ENCODE results near the gene RIMOC1. TPM values are rescaled to one million over a fixed set of nuclear protein-coding genes. Genes with fewer than 3 reads are reported as not detected.

RIMOC1 gene, protein sequence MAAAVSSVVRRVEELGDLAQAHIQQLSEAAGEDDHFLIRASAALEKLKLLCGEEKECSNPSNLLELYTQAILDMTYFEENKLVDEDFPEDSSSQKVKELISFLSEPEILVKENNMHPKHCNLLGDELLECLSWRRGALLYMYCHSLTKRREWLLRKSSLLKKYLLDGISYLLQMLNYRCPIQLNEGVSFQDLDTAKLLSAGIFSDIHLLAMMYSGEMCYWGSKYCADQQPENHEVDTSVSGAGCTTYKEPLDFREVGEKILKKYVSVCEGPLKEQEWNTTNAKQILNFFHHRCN
- 8.9 and 10.7 TPM in 2 replicates for total RNA-seq

DNA sequence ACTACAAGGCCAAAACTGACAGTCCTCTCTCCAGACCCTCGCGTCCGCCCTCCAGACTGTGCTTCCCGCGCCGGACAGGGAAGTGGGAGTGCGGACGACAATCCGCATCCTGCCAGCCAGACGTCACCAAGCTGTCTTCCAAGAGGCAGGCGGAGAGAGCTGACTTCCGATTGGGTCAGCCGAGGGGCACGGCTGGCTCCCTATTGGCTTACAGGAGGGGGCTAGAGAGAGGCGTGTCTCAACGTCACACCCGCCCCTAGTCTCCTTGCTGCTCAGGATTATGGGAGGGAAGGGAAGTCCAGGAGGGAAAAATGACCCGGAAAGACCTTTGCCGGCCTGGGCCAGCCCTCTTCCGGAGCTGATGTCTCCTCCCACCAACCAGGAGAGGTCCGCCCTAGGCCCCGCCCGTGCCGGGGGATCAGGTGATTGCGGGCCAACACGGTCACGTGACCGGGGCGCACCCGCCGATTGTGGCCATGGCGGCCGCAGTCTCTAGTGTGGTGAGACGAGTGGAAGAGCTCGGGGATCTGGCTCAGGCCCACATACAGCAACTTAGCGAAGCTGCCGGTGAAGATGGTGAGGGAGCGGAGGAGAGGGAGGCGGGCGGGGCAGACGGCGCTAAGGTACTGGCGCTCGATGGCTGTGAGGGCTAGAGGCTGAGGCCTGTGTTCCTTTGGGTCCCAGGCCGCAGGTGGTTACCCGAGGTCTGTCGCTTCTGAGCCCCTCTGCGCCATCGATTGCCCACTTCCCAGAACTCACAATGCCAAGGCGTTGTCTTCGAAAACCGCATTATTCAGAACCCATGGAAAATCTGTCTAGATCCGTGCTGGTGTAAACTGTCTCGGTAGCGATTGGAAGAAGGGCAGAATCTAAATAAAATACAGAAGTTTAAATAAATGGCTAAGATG lies at the start of gene RIMOC1:
Gene RIMOC1, plus strand, starts transcription at position 453 of the 908 bp plus-strand sequence. Its CDS starts 24 bp downstream, at position 477.
- peak; percentile 99 to 100 for DNase-seq (ENCODE audit: low read depth in 2 of 2)

DNA sequence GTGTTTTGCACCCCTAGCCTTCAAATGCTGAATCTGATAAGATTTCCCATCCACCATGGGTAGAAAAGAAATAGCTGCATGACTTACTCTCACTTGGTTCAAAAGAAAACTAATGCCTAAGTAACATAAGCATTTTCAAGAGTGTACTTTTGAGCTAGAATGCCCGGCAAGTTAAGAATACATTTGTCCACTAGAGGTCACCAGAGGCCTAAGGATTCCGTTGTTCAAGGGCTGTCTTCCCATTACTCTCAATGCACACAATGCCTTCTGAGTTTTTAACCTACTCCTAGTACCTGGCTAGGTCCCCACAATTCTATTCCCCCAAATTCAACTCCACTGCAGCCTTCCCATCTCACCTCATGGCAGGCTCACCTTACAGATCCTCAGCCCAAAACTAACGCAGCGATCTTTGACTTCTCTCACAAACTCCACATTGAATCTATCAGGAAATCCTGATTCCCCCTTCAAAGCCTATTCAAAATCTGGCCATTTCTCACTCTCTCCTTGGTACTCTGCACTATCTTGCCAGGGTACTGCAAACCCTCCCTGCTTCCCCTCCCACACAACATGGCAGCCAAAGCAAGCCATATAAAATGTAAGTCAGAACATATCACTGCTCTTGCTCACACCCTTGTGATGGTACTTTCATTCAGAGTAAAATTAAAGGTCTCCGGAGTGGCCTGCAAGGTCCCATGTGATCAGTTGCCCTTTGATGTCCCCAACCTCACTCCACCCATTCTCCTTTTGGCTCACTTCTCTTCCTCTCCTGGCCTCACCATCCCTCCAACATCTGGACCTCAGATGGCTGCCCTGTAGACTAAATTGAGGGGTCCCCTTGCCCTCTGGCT lies 47.3 kb upstream of the RIMOC1 start:
- peak; percentile 76 to 82 for DNase-seq (ENCODE audit: low read depth in 2 of 2)

DNA sequence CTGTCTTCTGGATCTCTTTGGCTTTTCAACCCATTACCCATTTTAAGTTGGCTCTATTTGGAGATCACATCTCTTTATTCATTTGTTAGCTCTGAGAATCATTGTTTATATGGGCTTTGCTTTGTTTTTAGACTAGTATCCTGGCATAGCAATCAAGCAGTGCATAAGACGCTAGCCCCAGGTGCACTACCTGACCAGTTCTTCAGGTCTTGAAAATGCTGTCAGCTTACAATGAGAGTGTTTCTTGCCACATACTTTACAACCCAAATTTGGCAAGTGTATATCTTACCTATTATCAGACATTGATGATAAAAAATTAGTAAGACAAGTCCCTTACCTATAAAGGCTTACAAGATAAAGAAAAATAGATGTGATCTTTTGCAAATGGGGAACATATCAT lies 46.2 kb upstream of the RIMOC1 start:
- DNase-seq (ENCODE audit: low read depth in 2 of 2): no peak

DNA sequence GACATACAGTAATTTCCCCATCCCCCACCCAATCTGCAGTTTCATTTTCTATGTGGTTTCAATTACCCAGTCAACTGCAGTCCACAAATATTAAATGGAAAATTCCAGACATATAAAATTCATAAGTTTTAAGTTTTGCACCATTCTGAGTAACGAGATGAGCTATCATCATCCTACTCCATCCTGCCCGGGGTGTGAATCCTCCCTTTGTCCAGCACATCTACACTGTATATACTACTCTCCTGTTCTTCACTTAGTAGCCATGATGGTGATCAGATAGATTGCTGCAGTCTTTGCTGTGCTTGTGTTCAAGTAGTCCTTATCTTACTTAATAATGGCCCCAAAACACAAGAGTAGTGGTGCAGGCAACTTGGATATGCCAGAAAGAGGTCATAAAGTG lies 45.3 kb upstream of the RIMOC1 start:
- no peak for DNase-seq (ENCODE audit: low read depth in 2 of 2)

DNA sequence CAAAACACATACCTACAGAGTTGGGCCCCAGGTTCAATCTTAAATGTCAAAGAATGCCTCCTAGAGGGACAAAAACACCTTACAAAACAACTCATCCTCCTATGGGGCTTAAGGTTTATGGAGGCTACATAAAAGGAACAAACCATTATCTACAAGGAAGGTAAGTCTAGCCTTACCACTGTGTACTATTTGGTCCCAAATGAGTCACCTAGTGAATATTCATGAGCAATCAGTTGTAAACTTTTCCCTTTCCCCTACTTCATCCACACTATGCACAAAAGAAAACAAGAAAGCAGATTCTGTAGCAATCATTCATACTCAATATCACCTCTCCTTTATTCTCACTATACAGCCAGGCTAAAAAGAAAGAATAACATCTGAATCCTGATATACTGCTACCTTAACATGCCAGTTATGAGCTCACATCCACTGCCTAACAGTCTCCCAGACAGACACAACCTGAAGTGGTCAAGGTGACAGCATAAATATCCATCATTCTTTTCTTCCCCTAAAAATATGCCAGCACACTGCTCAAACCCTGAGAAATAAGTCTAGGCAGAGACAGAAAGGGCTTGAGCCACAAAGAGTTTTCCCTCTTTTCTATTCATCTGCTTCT lies 40.2 kb upstream of the RIMOC1 start:
- no peak for DNase-seq (ENCODE audit: low read depth in 2 of 2)

DNA sequence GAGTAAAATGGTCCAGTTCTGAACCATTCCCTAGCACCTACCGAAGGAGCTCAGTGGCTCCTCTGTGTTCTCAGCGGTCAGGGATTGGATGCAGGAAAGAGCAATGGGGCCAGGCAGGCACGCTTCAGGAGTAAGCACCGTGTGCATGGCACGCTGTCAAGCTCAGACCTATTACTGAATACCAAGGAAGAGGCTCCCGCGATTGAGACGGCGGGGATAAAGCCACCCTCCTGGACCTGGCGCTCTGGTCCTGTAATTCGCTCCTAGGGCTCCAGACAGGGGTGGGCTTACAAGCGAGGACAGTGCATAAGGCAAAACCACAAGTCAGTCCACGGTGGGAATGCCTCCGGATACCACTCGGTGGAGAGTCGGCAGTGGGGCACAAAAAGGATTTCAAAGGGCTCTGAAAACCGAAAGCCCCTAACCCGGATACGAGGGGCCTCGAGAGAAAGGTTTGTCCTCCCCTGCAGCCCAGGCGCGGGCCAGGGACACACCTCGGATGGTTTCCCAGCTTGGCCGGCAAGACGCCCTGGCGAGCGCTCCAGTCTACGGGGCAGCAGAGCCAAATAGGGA lies 34.9 kb upstream of the RIMOC1 start:
- peak; percentile 28 to 35 for DNase-seq (ENCODE audit: low read depth in 2 of 2)

DNA sequence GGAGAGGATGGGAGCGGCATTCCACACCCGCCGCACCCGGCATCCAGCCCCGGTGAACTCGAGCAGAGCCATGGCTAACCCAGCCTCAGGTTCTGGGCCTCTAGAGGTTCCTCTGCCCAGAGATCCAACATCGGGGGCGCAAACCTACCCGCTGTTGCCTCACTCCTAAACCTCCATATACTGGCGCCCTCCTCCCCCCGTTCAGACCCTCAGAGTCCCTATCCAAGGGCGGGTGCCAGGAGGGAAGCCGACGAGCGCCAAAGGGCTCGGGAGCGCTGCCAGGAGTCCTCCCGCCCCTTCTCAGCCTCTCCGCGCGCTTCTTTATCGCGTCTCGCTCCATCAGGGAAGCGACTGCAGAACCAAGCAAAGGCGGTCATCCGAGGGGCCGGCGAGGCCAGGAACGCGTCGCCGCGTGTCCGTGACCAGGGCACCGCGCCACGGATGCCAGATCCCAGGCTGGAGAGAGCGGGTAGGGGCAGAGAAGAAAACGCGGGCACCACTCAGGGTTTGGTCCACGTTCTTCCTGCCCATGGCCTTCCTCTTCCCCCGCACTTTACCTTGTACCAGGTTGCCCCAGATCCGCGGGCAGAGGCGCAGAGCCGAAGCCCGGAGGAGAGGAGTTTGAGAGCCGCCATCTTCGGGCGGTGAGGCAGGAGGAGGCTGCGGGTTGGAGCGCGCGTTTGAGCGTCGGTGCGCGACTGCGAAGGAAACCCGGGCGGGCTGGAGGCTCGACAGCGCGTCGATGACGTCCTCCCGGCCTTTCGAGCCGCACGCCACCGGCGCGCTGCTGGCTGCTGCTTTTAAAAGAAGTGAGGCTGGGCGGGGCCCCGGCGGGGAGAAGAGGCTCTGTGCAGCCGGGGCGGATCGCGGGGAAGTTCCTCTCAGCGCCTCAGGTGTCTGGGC lies 34.2 kb upstream of the RIMOC1 start, which contains the start of gene OXCT1:
Gene OXCT1, minus strand, starts transcription at position 702 of the 903 bp plus-strand sequence. Its CDS starts 67 bp downstream, at position 635.
- DNase-seq (ENCODE audit: low read depth in 2 of 2): peak; percentile 86 to 87

DNA sequence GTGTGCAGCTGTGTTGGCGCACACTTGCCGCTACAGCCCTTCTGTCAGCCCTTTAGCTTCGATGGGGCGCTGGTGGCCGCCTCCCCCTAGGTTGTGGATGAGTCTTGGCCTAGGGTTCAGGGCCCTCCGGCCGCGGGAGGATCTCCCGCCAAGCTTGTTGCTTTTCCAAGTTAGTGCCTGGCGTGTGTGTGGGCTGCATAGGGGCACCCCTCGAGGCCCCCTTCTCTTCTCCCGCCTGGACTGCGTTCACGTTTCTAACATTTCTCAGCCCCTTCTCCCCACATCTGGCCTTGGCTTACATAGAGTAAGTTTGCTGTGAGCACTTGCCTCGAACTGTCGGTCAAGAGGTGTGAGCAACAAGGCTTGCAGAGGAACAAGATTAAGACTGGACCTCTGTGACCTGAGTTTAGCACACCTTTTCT lies 33.5 kb upstream of the RIMOC1 start:
- DNase-seq (ENCODE audit: low read depth in 2 of 2): no peak

DNA sequence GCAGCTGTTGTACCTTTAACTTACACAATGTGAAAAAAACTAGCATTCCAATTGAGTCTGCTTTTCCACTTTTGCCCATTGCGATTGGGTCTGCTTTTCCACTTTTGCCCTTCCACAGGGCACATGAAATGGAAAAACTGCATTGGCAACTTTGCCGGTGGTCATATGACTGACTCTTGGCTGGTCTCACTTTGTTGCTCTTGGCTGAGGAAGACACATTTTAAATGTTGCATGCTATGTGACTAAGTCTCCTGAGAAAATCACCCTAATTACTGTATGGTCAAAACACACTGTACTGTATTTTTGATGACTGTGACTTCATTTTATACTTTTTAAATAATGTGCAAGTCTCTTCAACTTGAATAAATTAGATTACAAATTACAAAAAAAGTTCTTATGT lies 32.3 kb upstream of the RIMOC1 start:
- peak; percentile 23 to 97 for DNase-seq (ENCODE audit: low read depth in 2 of 2)

DNA sequence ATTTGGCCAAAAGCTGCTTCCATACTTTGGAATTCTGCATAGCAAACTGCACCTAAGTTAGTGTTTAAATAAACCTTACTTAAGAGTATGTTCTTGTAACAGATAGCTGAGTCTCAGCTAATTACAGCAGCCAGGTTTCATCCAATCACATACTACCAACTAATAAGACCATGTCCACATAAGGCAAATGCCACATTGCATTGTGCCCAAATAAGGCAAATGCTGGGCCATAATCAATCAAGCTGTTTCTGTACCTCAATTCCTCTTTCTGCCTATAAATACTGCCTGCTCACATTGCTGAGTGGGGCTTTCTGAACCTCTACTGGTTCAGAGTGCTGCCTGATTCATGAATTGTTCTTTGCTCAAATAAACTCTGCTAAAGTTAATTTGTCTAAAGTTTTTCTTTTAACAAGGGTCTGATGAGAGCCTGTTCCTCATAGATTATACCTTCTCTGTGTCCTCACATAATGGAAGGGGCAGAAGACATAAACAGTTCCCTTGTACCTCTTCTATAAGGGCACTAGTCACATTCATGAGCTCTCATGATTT lies 29.6 kb upstream of the RIMOC1 start:
- DNase-seq (ENCODE audit: low read depth in 2 of 2): no peak

DNA sequence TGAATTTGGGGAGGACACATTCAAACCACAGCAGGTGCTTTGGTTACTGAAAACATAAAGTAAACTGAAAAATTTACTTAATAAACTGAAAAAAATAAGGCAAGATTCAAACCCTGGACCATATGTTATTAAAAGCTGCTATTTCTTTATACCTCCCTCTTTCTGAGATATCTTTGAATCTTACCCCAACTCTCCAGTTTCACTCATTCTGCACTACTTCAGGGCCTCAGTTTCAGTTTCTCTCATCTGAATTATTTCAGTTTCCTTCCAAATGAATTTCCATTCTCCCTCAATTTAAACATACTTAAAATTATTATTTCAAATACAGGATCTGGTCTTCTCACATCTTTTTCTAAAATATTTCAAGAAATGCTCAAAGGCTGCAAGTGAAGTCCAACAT lies 29.0 kb upstream of the RIMOC1 start:
- no peak for DNase-seq (ENCODE audit: low read depth in 2 of 2)

DNA sequence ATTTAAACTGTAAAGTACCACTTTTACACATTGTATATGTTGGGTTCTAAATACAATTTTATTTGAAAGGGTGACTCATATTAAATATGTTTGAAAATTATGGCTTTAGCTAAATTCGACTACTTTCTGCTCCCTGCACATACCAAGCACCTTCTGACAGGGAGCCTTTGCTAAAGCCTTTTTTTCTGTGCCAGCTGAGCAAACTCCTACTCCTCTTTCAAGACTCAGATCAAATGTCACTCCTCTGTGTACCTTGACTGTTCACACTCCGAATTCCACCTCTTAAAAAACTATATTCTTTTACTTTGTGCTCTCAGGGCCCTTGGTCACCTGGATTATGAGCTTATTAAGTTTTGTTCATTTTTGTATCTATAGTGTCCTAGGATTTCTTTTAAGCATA lies 27.5 kb upstream of the RIMOC1 start:
- no peak for DNase-seq (ENCODE audit: low read depth in 2 of 2)

DNA sequence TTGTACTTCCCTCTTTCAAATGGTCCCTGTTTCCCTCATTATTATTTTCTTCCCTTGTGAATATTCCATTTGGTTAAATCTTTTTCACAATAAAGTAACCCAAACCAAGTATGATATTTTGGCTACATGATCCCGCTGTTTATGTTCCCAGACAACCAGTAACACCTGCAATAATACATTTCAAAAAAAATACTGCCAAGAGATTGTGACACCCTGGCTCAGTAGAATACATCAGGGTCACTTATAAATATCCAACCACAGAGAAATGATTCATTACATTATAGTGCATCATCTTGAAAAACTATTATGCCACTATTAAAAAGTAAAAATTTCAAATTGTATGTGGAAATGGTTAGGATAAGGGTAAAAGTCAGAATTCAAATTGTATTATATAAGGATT lies 26.7 kb upstream of the RIMOC1 start:
- no peak for DNase-seq (ENCODE audit: low read depth in 2 of 2)

DNA sequence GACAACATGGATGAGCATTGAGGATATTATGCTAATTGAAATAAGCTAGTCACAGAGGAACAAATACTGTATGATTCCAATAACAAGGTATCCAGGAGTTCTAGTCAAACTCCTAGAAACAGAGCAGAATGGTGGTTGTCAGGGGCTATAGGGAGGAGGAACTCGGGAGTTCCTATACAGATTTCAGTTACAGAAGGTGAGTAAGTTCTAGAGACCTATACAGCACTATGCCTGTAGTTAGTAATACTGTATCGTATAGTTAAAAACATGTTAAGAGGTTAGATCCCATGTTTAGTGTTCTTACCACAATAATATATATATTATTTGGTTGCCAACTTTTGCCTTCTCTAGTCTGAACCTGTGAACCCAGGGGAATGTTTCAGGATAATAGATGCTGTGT lies 26.0 kb upstream of the RIMOC1 start:
- no peak for DNase-seq (ENCODE audit: low read depth in 2 of 2)

DNA sequence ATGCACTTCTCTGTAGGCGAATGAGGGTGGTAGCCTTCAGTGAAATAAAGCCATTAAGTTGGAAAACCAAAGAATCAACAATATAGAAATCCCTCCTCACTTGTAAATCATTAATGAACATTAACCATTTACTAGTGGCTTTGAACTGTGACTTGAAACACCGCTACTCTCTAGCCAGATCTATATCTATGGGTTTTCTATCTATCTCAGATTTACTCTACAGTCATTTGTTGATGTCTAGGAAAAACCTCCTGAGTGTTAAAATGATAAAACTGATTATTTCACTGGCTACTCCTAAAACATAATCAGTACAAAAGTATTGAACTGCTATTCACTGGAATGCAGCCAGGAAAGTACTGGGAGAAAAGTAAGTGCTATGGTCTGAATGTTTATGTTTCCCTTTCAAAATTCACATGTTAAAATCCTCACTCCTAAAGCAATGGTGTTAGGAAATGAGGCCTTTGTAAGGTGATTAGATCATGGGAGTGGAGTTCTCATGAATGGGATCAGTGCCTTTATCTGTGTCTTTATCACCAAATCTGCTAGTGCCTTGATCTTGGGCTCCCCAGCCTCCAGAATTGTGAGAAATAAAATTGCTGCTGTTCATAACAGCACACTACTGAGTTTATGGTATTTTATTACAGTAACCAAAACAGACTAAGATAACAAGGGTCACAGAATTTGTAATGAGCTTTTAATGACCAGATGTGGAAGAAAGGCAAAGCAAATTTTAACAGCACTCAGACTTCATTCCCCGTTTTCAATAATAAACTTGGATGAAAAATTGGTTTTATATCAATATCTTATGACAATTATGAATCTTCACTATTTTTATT lies 25.3 kb upstream of the RIMOC1 start:
- peak in 1 of 2 donors; percentile 46 for DNase-seq (ENCODE audit: low read depth in 2 of 2)

DNA sequence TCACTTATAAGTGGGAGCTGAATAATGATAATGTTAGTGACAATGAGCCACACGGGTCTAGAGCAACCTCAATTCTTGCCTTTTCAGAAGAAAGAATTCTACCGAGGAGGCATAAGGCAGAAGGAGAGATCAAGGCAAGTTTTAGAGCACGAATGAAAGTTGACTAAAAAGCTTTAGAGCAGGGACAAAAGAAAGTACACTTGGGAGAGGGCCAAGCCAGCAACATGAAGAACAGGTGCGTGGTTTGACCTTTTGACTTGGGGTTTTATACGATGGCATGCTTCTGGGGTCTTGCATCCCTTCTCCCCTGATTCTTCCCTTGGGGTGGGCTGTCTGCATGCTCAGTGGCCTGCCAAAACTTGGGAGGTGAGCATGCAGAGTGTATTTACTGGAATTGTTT lies 21.4 kb upstream of the RIMOC1 start:
- DNase-seq (ENCODE audit: low read depth in 2 of 2): no peak

DNA sequence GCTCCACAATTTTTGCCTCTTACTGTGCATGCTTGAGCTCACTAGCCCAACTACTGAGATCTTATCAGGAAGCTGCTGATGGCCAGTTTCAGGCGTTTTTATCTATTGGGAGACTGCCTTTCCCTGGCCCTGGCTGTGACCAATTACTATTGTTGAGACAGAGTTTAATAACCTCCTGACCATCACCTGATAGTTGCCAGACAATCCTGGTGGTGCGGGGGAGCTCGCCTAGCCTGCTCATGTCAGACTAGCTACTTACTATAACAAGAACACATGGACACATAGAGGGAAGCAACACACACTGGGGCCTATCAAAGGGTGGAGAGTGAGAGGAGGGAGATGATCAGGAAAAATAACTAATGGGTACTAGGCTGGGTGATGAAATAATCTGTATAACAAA lies 20.9 kb upstream of the RIMOC1 start:
- DNase-seq (ENCODE audit: low read depth in 2 of 2): no peak

DNA sequence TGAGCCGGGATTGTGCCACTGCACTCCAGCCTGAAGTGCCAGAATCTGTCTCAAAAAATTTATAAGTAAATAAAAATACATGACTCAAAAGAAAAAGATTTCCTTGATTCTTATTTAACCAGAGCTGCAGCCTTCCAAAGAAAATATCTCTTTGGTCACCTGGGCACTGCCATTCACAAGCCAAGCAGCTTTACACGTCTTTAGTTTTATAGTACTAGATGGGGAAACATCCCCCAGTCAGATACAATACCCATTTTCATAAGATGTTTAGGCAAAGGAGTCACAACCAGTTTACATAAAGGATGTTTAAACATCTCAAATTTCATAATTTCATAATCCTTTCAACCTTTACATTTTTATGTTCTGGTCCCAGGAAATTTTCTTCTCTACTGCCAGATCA lies 20.2 kb upstream of the RIMOC1 start:
- no peak for DNase-seq (ENCODE audit: low read depth in 2 of 2)

DNA sequence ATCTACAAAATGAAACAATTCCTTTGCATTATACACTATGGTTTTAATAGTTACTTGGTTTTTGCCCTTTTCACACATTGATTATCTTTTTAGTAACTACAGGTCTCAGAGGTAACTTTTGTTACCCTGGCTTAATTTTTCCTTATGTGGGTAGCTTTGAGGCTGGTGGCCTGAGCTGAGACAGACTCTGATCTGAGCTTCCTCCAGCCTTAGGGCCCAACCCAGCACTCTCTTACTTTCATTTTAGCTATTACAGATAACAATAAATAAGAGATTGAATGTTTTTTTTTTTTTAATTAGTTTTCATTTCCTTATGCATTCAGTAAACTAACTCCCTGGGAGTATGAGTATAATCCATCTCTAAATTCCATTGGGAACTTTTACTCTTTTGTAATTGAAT lies 18.9 kb upstream of the RIMOC1 start:
- no peak for DNase-seq (ENCODE audit: low read depth in 2 of 2)
